HepG2 (cell line): ENCODE data around the gene FBXL7. TPM values are rescaled to one million over a fixed set of nuclear protein-coding genes. Genes with fewer than 3 reads are reported as not detected.

Experiments
- ATAC-seq: fragments of 200-7000 bp; cut with Tn5 transposase; 3 replicates; pipeline ENCODE4 v1.9.1; 2020; ENCODE audit warnings: mild to moderate bottlenecking, moderate library complexity
- BruUV-seq: library from RNA; stranded (reverse); fragments of 400-500 nt; replicated peaks from 2 replicates; lab custom pipeline; 2021; lab: Mats Ljungman, UMichigan
- CTCF ChIA-PET: fragments of 300-600 bp; formaldehyde crosslinking; extraction: SDS; loops from one replicate; lab custom pipeline; 2021; ENCODE audit warnings: low total read pairs, inconsistent platforms, low intra/inter-chr PET ratio; lab: Yijun Ruan, JAX
- POLR2A ChIA-PET: fragments of 350-600 bp; sonication (Branson Sonifier 250); formaldehyde crosslinking; loops from one replicate; lab custom pipeline; 2020; ENCODE audit warnings: antibody characterized with exemption, inconsistent platforms; lab: Yijun Ruan, JAX
- DNase-seq: peaks from one replicate; pipeline ENCODE4 v3.0.0-alpha.2; 2015; ENCODE audit warnings: low spot score
- FAIRE-seq: peaks from 3 replicates; lab custom pipeline; 2011; peaks lifted over from hg19 to GRCh38; lab: Jason Lieb, UNC
- H2AFZ ChIP-seq: one replicate; pipeline ENCODE4 v1.6.1; 2011; ENCODE audit warnings: low read length, inconsistent platforms
- H3K27ac ChIP-seq: fragments of 300-600 bp; 3 replicates; pipeline ENCODE4 v1.8.0; 2011; ENCODE audit warnings: mixed run types, mild to moderate bottlenecking, mixed read lengths, low read length, inconsistent platforms; ENCODE audit not compliant: insufficient read depth; ENCODE audit errors: extremely low read length
- H3K27me3 ChIP-seq, 2 experiments: fragments of 200-600 bp in 1 of 2; 2 replicates in 1 of 2; 3 replicates in 1 of 2; pipeline versions ENCODE4 v1.6.0 to v1.8.0; 2011; ENCODE audit warnings: low read length in 2 of 2, mild to moderate bottlenecking in 2 of 2, moderate library complexity in 2 of 2, inconsistent platforms in 1 of 2; ENCODE audit not compliant: insufficient read depth in 2 of 2, control insufficient read depth in 1 of 2
- H3K36me3 ChIP-seq, 2 experiments: fragments of 200-600 bp in 1 of 2; replicated peaks in 1 of 2; 2 replicates in 1 of 2; 3 replicates in 1 of 2; pipeline versions ENCODE4 v1.5.1 to v1.8.0; 2011; ENCODE audit warnings: low read length in 2 of 2, inconsistent platforms in 1 of 2; ENCODE audit not compliant: insufficient read depth in 2 of 2, control insufficient read depth in 1 of 2
- H3K4me1 ChIP-seq: 2 replicates; pipeline ENCODE4 v1.5.1; 2012; ENCODE audit warnings: low read length, inconsistent platforms; ENCODE audit not compliant: insufficient read depth
- H3K4me2 ChIP-seq: 2 replicates; pipeline ENCODE4 v1.6.0; 2011; ENCODE audit warnings: low read depth, low read length, inconsistent platforms
- H3K4me3 ChIP-seq, 3 experiments: fragments of 200-600 bp in 1 of 3; sonication (generic), shearing (Covaris generic) in 1 of 3; replicated peaks in 1 of 3; 2 replicates each; pipeline ENCODE4 v1.5.1; 2011 to 2016; ENCODE audit warnings: low read length in 3 of 3, inconsistent platforms in 2 of 3, low read depth in 2 of 3, mild to moderate bottlenecking in 2 of 3, control low read depth in 1 of 3, mixed read lengths in 1 of 3; ENCODE audit not compliant: insufficient read depth in 1 of 3
- H3K79me2 ChIP-seq: one replicate; pipeline ENCODE4 v1.6.1; 2011; ENCODE audit warnings: low read length, inconsistent platforms; ENCODE audit not compliant: insufficient read depth
- H3K9ac ChIP-seq: 2 replicates; pipeline ENCODE4 v1.6.0; 2011; ENCODE audit warnings: mild to moderate bottlenecking, low read depth, low read length, inconsistent platforms; ENCODE audit not compliant: insufficient read depth
- H3K9me3 ChIP-seq: 2 replicates; pipeline ENCODE4 v1.5.1; 2012; ENCODE audit warnings: mild to moderate bottlenecking, low read length
- H4K20me1 ChIP-seq: 2 replicates; pipeline ENCODE4 v1.6.0; 2011; ENCODE audit warnings: inconsistent platforms, mild to moderate bottlenecking, low read length, moderate library complexity; ENCODE audit not compliant: insufficient read depth
- HOXD1 ChIP-seq: sonication (generic); formaldehyde crosslinking; IDR thresholded peaks from 2 replicates; pipeline ENCODE4 v1.5.0; 2020; ENCODE audit warnings: missing genetic modification reagents
- NCOR1 ChIP-seq: fragments of 200-600 bp; sonication (generic); IDR thresholded peaks from 2 replicates; pipeline ENCODE4 v1.7.0; 2017; ENCODE audit warnings: antibody characterized with exemption, low read length, borderline replicate concordance
- ZFP36L1 ChIP-seq: sonication (generic); formaldehyde crosslinking; IDR thresholded peaks from 2 replicates; pipeline ENCODE4 v1.8.0; 2022; ENCODE audit warnings: mild to moderate bottlenecking, missing genetic modification reagents, moderate library complexity
- ZIK1 ChIP-seq: sonication (generic); formaldehyde crosslinking; IDR thresholded peaks from 2 replicates; pipeline ENCODE4 v1.5.0; 2020; ENCODE audit warnings: mild to moderate bottlenecking, low read depth, missing genetic modification reagents, borderline replicate concordance
- ZKSCAN1 ChIP-seq: fragments of 150-350 bp; IDR thresholded peaks from 2 replicates; pipeline ENCODE4 v1.6.1; 2014; ENCODE audit warnings: low read length
- ZNF230 ChIP-seq: sonication (generic); formaldehyde crosslinking; IDR thresholded peaks from 2 replicates; pipeline ENCODE4 v1.4.0; 2020; ENCODE audit warnings: mild to moderate bottlenecking, missing genetic modification reagents
- in situ Hi-C: cut with HindIII; loops from 2 replicates; pipeline ENCODE4 v1.10.0; 2017; ENCODE audit warnings: low pct_unique_long_range_greater_than_20kb; ENCODE audit not compliant: extremely low pct_ligation_motif_present
- intact Hi-C: fragments of 100-400 bp; cut with micrococcal nuclease; formaldehyde crosslinking; loops from one replicate; pipeline ENCODE4 v1.10.0; 2022; ENCODE audit not compliant: unreplicated experiment
- polyA plus RNA-seq, 8 experiments: library from polyadenylated mRNA; depleted of rRNA in 3 of 8; stranded (reverse) in 7 of 8; unstranded in 1 of 8; fragments of >200 nt; fragmentation: Illumina TruSeq in 4 of 8; extraction: Trizol in 4 of 8; gene quantifications; 2 replicates each; pipeline versions ENCODE4 v1.2.1 to v1.2.3, GENCODE V29; 2011 to 2016; ENCODE audit warnings: low read depth in 4 of 8, missing spikeins in 1 of 8, mixed read lengths in 1 of 8; ENCODE audit not compliant: insufficient read depth in 1 of 8
- total RNA-seq, 5 experiments: library from RNA; depleted of rRNA; stranded (reverse); fragments of >200 nt; fragmentation: Illumina TruSeq; extraction: Trizol; gene quantifications; 2 replicates each; pipeline ENCODE4 v1.2.3, GENCODE V29; 2016; ENCODE audit warnings: low read depth in 1 of 5
- TF ChIP-seq, protein P1 (sequence below): IDR thresholded peaks from 2 replicates; pipeline ENCODE4 v1.6.1; 2012; ENCODE audit warnings: low read length, improper control_type of control experiment
- TF ChIP-seq, protein P2 (sequence below): fragments of 450-650 bp; IDR thresholded peaks from 2 replicates; pipeline ENCODE4 v1.6.1; 2017; ENCODE audit warnings: mild to moderate bottlenecking

Gene FBXL7
- total and polyA plus RNA-seq, 2 of the 13 experiments (the other 11 are each of a cell fraction or from before 2014, with no cell fraction given), result 0.07 TPM; not detected in 1

DNA sequence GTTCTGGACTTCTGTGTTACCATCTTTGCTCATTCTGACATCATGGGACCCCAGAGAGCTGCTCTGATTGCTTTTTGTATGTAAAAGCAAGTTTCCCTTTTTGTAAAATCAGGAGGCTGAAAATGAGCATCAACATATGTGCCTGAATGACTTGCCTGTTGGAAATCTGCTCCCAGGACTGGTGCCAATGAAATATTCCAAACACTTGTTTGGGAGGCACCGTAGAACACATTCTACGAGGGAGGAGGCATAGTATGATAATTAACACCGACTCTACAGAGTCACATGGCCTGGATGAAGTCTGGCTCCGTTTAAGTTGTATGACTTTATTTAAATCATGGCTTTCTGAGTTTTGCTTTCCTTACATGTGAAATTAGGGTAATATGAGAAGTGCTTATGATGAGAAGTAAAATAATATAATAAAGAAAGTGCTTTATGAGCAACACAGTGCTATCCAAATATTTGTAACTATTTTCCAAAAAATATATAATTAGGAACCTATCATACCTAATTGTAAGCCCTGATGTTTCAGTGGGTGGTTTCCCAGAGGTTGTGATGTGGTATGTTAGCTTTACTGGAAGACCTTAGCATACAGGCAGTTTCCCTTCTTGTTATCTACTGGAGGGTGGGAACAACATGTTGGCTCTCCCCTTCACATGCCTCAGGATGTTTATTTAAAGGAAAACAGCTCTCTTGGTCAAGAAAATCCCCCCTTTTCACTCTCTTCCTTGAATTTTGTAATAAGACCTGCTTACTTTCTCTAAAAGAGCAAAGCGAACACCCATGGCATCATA is 238.1 kb downstream of the FBXL7 start (continued):
- TF ChIP-seq, protein P1, sequence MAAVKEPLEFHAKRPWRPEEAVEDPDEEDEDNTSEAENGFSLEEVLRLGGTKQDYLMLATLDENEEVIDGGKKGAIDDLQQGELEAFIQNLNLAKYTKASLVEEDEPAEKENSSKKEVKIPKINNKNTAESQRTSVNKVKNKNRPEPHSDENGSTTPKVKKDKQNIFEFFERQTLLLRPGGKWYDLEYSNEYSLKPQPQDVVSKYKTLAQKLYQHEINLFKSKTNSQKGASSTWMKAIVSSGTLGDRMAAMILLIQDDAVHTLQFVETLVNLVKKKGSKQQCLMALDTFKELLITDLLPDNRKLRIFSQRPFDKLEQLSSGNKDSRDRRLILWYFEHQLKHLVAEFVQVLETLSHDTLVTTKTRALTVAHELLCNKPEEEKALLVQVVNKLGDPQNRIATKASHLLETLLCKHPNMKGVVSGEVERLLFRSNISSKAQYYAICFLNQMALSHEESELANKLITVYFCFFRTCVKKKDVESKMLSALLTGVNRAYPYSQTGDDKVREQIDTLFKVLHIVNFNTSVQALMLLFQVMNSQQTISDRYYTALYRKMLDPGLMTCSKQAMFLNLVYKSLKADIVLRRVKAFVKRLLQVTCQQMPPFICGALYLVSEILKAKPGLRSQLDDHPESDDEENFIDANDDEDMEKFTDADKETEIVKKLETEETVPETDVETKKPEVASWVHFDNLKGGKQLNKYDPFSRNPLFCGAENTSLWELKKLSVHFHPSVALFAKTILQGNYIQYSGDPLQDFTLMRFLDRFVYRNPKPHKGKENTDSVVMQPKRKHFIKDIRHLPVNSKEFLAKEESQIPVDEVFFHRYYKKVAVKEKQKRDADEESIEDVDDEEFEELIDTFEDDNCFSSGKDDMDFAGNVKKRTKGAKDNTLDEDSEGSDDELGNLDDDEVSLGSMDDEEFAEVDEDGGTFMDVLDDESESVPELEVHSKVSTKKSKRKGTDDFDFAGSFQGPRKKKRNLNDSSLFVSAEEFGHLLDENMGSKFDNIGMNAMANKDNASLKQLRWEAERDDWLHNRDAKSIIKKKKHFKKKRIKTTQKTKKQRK, result no peak
- TF ChIP-seq ZNF230 (CRISPR knock-in tag), result no peak
- TF ChIP-seq HOXD1 (CRISPR knock-in tag), result no peak
- TF ChIP-seq, protein P2, sequence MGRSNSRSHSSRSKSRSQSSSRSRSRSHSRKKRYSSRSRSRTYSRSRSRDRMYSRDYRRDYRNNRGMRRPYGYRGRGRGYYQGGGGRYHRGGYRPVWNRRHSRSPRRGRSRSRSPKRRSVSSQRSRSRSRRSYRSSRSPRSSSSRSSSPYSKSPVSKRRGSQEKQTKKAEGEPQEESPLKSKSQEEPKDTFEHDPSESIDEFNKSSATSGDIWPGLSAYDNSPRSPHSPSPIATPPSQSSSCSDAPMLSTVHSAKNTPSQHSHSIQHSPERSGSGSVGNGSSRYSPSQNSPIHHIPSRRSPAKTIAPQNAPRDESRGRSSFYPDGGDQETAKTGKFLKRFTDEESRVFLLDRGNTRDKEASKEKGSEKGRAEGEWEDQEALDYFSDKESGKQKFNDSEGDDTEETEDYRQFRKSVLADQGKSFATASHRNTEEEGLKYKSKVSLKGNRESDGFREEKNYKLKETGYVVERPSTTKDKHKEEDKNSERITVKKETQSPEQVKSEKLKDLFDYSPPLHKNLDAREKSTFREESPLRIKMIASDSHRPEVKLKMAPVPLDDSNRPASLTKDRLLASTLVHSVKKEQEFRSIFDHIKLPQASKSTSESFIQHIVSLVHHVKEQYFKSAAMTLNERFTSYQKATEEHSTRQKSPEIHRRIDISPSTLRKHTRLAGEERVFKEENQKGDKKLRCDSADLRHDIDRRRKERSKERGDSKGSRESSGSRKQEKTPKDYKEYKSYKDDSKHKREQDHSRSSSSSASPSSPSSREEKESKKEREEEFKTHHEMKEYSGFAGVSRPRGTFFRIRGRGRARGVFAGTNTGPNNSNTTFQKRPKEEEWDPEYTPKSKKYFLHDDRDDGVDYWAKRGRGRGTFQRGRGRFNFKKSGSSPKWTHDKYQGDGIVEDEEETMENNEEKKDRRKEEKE, result no peak

DNA sequence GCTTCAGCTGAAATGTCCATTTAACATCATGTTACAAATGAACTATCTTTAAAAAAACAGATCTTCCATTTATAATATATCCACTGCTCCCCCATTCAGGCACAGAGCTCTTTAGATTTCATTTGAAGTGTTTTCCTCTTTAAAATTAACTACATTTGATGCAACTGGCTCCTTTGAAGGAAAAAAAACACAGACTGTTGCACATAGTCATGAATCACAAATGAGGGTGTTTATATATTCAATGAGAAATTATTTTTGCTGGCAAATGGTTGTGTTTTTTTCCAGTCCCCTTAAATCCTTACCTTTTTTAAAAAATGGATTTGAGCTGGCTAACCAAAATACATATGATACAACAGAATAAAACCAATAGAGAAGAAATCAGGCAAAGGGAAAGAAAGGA is 240.4 kb downstream of the FBXL7 start:
- CTCF ChIA-PET, result no interaction called here
- no peak overlapping the region for H3K4me3 ChIP-seq
- BruUV-seq, result no TSS peak
- intact Hi-C loops, result no loop called here
- H4K20me1 ChIP-seq, result no peaks in the 10 kb centered on the region
- FAIRE-seq (no peak), DNase-seq (no peak), ATAC-seq (no peak)
- in situ Hi-C loops, result no loop called here
- H2AFZ ChIP-seq, result no peak overlapping the region
- H3K36me3 ChIP-seq, result no peaks in the 10 kb centered on the region
- H3K4me1 ChIP-seq, result no peaks in the 10 kb centered on the region
- POLR2A ChIA-PET, result no interaction called here
- no peak overlapping the region for H3K9ac ChIP-seq
- no peaks in the 10 kb centered on the region for H3K27me3 ChIP-seq
- no peak for TF ChIP-seq NCOR1
- TF ChIP-seq ZKSCAN1, result no peak
- no peak for TF ChIP-seq ZFP36L1 (CRISPR knock-in tag)
- TF ChIP-seq ZIK1 (CRISPR knock-in tag), result no peak
- H3K4me2 ChIP-seq, result no peak overlapping the region
- H3K9me3 ChIP-seq, result peaks cover 26% of the 10 kb centered on the region
- H3K79me2 ChIP-seq, result no peaks in the 10 kb centered on the region
- no peak overlapping the region for H3K27ac ChIP-seq
